Colon (tissue), 2 donors: ENCODE results near the gene CHIT1.

ENCODE experiments used
- FAIRE-seq: peaks from 2 replicates; lab custom pipeline; 2012; peaks lifted over from hg19 to GRCh38; lab: Jason Lieb, UNC
- donor health status: control.
- donor health status: control.

Gene CHIT1

GRCh38 chr1:203187689-203188264 is 41.7 kb downstream of the CHIT1 start:
- no peak for FAIRE-seq

- FAIRE-seq, result no peak
Observed at GRCh38 chr1:203187304-203187685, 42.2 kb downstream of the CHIT1 start.

- FAIRE-seq, result no peak
Observed at GRCh38 chr1:203186446-203187303, 42.8 kb downstream of the CHIT1 start, which contains the start of gene CHI3L1. Gene CHI3L1 (minus strand): TSS chr1:203186704. CDS start chr1:203186623, 81 bp downstream.

GRCh38 chr1:203186091-203186445 is 43.4 kb downstream of the CHIT1 start:
- no peak for FAIRE-seq

GRCh38 chr1:203185585-203185984 is 43.9 kb downstream of the CHIT1 start:
- no peak for FAIRE-seq

GRCh38 chr1:203185061-203185461 is 44.4 kb downstream of the CHIT1 start:
- no peak for FAIRE-seq

- FAIRE-seq, result no peak
Observed at GRCh38 chr1:203184467-203184866, 45.0 kb downstream of the CHIT1 start.

- FAIRE-seq, result no peak
Observed at GRCh38 chr1:203183828-203184227, 45.6 kb downstream of the CHIT1 start.

- no peak for FAIRE-seq
Observed at GRCh38 chr1:203182387-203182953, 47.0 kb downstream of the CHIT1 start.

GRCh38 chr1:203181586-203182386 is 47.7 kb downstream of the CHIT1 start:
- FAIRE-seq, result no peak

GRCh38 chr1:203180611-203181330 is 48.7 kb downstream of the CHIT1 start:
- no peak for FAIRE-seq

- no peak for FAIRE-seq
Observed at GRCh38 chr1:203179667-203180005, 49.8 kb downstream of the CHIT1 start.

GRCh38 chr1:203178821-203179666 is 50.4 kb downstream of the CHIT1 start:
- FAIRE-seq, result no peak

- no peak for FAIRE-seq
Observed at GRCh38 chr1:203178083-203178482, 51.4 kb downstream of the CHIT1 start.

- FAIRE-seq, result no peak
Observed at GRCh38 chr1:203177470-203178039, 51.9 kb downstream of the CHIT1 start.

GRCh38 chr1:203177036-203177405 is 52.5 kb downstream of the CHIT1 start:
- FAIRE-seq, result no peak

GRCh38 chr1:203176273-203177035 is 53.0 kb downstream of the CHIT1 start:
- FAIRE-seq, result no peak

- FAIRE-seq, result no peak
Observed at GRCh38 chr1:203175827-203176241, 53.6 kb downstream of the CHIT1 start.

- FAIRE-seq, result no peak
Observed at GRCh38 chr1:203175237-203175826, 54.1 kb downstream of the CHIT1 start, which contains the start of gene MYBPH. Gene MYBPH (minus strand): TSS chr1:203175826. CDS start chr1:203175755, 71 bp downstream.
